Spleen (tissue), 11 donors: ENCODE results near the gene ANKRD24. TPM values are rescaled to one million over a fixed set of nuclear protein-coding genes. Genes with fewer than 3 reads are reported as not detected.

Experiments
- DNase-seq: peaks from one replicate; pipeline ENCODE4 v3.0.0-alpha.2; 2020
- H3K27ac ChIP-seq, 8 donors: fragments of 200-600 bp; sonication (generic) in 7 of 8; 1 replicate in 4 of 8; 2 replicates in 4 of 8; pipeline versions ENCODE4 v1.5.0 to v1.8.0; 2016 to 2021; ENCODE audit warnings: inconsistent platforms in 4 of 8, mild to moderate bottlenecking in 4 of 8, moderate library complexity in 1 of 8
- H3K27me3 ChIP-seq, 7 donors: fragments of 200-600 bp; sonication (generic) in 6 of 7; replicated peaks in 1 of 7; 1 replicate in 4 of 7; 2 replicates in 3 of 7; pipeline versions ENCODE4 v1.5.0 to v1.8.0; 2016 to 2021; ENCODE audit warnings: inconsistent platforms in 3 of 7, mild to moderate bottlenecking in 1 of 7
- H3K36me3 ChIP-seq, 6 donors: fragments of 200-600 bp; sonication (generic) in 5 of 6; 1 replicate in 4 of 6; 2 replicates in 2 of 6; pipeline versions ENCODE4 v1.5.0 to v1.8.0; 2016 to 2021; ENCODE audit warnings: inconsistent platforms in 2 of 6
- H3K4me1 ChIP-seq, 6 donors: fragments of 200-600 bp; sonication (generic) in 5 of 6; 1 replicate in 3 of 6; 2 replicates in 3 of 6; pipeline versions ENCODE4 v1.5.0 to v1.8.0; 2016 to 2021; ENCODE audit warnings: inconsistent platforms in 3 of 6
- H3K4me3 ChIP-seq, 8 donors: fragments of 200-600 bp; sonication (generic) in 7 of 8; 1 replicate in 4 of 8; 2 replicates in 4 of 8; pipeline versions ENCODE4 v1.5.0 to v1.8.0; 2016 to 2021; ENCODE audit warnings: inconsistent platforms in 4 of 8, mild to moderate bottlenecking in 4 of 8, moderate library complexity in 2 of 8
- H3K9me3 ChIP-seq, 8 donors: fragments of 200-600 bp; sonication (generic) in 7 of 8; 1 replicate in 4 of 8; 2 replicates in 4 of 8; pipeline versions ENCODE4 v1.5.0 to v1.8.0; 2016 to 2021; ENCODE audit warnings: inconsistent platforms in 4 of 8
- POLR2A ChIP-seq, 3 donors: fragments of 450-650 bp; IDR thresholded peaks; one replicate each; pipeline ENCODE4 v1.5.1; 2017; ENCODE audit warnings: antibody characterized with exemption in 3 of 3, mild to moderate bottlenecking in 1 of 3
- POLR2AphosphoS5 ChIP-seq, 3 donors: sonication (generic); formaldehyde crosslinking; IDR thresholded peaks; one replicate each; pipeline ENCODE4 v1.5.1; 2017; ENCODE audit warnings: antibody characterized with exemption in 3 of 3
- WGBS, 5 donors: extraction: QIAGEN DNeasy Blood & Tissue Kit in 3 of 5; methylation state at CpG; one replicate each; pipeline versions ENCODE4 v1.1.5 to v1.1.7; 2013 to 2018; 5-methylcytosine and 5-hydroxymethylcytosine counted together
- intact Hi-C: fragments of 100-400 bp; cut with DNase I; formaldehyde crosslinking; loops from one replicate; pipeline ENCODE4 v1.15.0; 2023; ENCODE audit warnings: low total_unique reads
- polyA plus RNA-seq, 3 donors: library from polyadenylated mRNA; stranded (reverse); fragments of 200-250 nt; gene quantifications; one replicate each; pipeline ENCODE4 v1.2.1, GENCODE V29; 2013
- total RNA-seq, 7 donors: library from RNA; depleted of rRNA in 3 of 7; stranded (reverse); fragments of >200 nt in 3 of 7; fragmentation: NEBNext Ultra II Directional in 4 of 7; extraction: Animal tissue kit (Norgen Biotek cat#: 25700) in 4 of 7; gene quantifications; one replicate each; pipeline versions ENCODE4 v1.1.0 to v1.2.1, GENCODE V29; 2016 to 2021
- TF ChIP-seq, protein P1 (sequence below), 11 experiments: fragments of 200-600 bp in 7 of 11; fragments of 450-650 bp in 4 of 11; sonication (generic) in 4 of 11; IDR thresholded peaks in 8 of 11; conservative IDR thresholded peaks in 3 of 11; 1 replicate in 7 of 11; 2 replicates in 4 of 11; pipeline versions ENCODE4 v1.4.0 to v1.8.0; 2016 to 2021; ENCODE audit warnings: antibody characterized with exemption in 11 of 11, inconsistent platforms in 4 of 11, mild to moderate bottlenecking in 1 of 11
- donor health status: healthy with polysubstance abuse.
- donor health status: DM: no; HTN: no; CAD: no; lungs with moderate emphysema.
- donor health status: DM: no; HTN: no; CAD: no.
- donor health status: Bipolar disorder and iron deficiency.
- donor health status: healthy.
- donor health status: DM: no; HTN: no; CAD: no.
- donor health status: DM: yes; HTN: yes; CAD: no.

Gene ANKRD24
- total and polyA plus RNA-seq, 10 donors, result 0.67 to 2.2 (median 0.96) TPM

DNA sequence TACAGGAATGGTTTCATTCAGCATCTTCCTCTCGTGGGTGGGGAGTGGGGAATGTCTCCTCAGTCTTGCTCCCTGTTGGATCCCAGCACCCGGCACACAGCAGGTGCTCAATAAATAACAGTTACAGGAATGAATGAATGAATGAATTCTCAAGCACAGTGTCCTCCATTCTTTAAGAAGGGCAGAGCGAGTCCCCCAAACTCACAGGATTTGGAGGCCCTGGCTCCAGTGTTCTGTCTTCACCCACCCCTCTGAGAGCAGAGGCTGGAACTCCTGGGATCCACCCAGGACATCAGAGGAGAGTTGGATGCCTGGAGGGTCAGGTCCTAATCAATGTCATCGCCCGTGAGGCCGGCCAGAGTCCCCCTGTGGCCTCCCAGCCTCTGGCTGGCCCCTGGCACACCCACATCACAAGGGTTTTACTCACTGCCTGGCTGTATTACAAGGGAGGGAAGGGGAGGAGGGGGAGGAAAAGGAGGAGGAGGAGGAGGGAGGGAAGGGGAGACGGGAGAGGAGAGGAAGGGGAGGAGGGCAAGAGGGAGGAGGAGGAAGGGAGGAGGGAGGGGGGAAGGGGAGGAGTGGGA lies 37.7 kb upstream of the ANKRD24 start:
- Histone ChIP-seq H3K4me1 (peaks cover 6 to 13% (median 10%) of the 10 kb centered on the region in 6 donors), H3K27ac (peak overlapping the region in 3 of 8 donors; percentile 33 to 74 (median 71)), H3K4me3 (no peak overlapping the region), H3K36me3 (no peaks in the 10 kb centered on the region), H3K27me3 (peaks cover 0 to 36% (median 0%) of the 10 kb centered on the region in 7 donors), H3K9me3 (no peaks in the 10 kb centered on the region)
- no peak for DNase-seq
- intact Hi-C loops, result no loop called here
- TF ChIP-seq POLR2A (IDR thresholded peaks at IDR 0.05) (no peak), POLR2AphosphoS5 (IDR thresholded peaks at IDR 0.05) (no peak)
- TF ChIP-seq, protein P1, sequence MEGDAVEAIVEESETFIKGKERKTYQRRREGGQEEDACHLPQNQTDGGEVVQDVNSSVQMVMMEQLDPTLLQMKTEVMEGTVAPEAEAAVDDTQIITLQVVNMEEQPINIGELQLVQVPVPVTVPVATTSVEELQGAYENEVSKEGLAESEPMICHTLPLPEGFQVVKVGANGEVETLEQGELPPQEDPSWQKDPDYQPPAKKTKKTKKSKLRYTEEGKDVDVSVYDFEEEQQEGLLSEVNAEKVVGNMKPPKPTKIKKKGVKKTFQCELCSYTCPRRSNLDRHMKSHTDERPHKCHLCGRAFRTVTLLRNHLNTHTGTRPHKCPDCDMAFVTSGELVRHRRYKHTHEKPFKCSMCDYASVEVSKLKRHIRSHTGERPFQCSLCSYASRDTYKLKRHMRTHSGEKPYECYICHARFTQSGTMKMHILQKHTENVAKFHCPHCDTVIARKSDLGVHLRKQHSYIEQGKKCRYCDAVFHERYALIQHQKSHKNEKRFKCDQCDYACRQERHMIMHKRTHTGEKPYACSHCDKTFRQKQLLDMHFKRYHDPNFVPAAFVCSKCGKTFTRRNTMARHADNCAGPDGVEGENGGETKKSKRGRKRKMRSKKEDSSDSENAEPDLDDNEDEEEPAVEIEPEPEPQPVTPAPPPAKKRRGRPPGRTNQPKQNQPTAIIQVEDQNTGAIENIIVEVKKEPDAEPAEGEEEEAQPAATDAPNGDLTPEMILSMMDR (IDR thresholded peaks at IDR 0.05 in 8 of 11, conservative IDR thresholded peaks at IDR 0.05 in 3 of 11), result no peak
- WGBS, 5 donors, result 29 to 54% (median 44%) methylated on average over 5 to 7 of the region's 7 CpGs

DNA sequence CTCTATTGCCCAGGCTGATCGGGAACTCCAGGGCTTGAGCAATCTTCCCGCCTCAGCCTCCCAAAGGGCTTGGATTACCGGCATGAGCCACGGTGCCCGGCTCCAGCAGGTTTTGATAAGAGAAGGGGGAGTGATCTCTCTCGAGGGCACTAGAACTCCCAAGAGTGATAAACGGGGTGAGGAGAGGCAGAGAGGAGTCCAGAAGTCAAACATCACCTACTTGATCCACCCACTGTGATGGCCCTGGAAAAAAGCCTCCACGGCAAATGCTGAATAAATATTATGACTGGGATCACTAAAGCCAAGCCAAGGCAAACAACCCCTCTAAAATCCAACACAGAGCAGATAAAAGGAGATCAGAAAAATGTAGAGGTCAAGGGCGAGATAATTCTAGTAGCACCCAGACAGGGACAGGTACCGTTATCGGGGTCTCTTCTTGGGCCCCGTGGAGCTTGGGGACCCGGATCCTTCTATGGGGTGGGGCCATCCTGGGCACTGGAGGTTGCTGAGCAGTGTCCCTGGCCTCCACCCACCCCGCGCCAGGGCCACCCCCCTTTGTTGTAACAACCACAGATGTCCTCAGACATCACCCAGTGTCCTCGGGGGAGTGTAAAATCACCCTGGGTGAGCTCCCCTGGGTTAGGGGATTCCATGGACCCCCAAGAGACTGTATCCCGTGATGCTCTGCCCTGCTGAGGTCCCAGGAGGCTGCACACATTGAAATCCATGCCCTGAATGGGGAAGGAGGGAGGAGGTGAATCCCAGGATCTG lies 32.8 kb upstream of the ANKRD24 start:
- Histone ChIP-seq H3K27ac (no peak overlapping the region), H3K36me3 (no peaks in the 10 kb centered on the region), H3K27me3 (peaks cover 0 to 58% (median 0%) of the 10 kb centered on the region in 7 donors), H3K4me3 (no peak overlapping the region), H3K4me1 (peaks cover 0 to 6% (median 0%) of the 10 kb centered on the region in 6 donors), H3K9me3 (no peaks in the 10 kb centered on the region)
- 56 to 72% (median 69%) methylated on average over 14 to 17 of the region's 17 CpGs for WGBS, 5 donors
- TF ChIP-seq POLR2AphosphoS5 (IDR thresholded peaks at IDR 0.05) (no peak), POLR2A (IDR thresholded peaks at IDR 0.05) (no peak)
- TF ChIP-seq, protein P1 (IDR thresholded peaks at IDR 0.05 in 8 of 11, conservative IDR thresholded peaks at IDR 0.05 in 3 of 11), result no peak
- intact Hi-C loops, result loop anchor here (5.0 kb wide), 1 partner anchor 227 kb away; no protein-coding TSS in a partner anchor
- DNase-seq, result no peak

DNA sequence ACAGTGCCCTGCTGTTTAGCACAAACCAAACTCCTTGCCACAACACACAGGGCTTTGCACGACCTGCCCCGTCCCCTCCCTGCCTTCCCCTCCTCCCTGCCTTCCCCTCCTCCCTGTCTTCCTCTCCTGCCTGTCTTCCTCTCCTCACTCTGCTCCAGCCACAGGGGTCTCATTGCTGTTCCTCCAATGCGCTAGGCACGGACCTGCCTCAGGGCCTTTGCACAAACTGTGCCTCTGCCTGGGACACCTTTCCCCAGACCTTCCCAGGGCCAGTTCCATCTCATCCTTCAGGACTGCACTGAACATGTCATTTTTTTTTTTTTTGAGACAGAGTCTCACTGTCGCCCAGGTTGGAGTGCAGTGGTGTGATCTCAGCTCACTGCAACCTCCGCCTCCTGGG lies 30.9 kb upstream of the ANKRD24 start:
- no peak overlapping the region for H3K27ac ChIP-seq
- peaks cover 0 to 43% (median 0%) of the 10 kb centered on the region in 7 donors for H3K27me3 ChIP-seq
- DNase-seq, result no peak
- 59 to 70% (median 67%) methylated on average over 6 of the region's 6 CpGs for WGBS, 5 donors
- peaks cover 0 to 6% (median 0%) of the 10 kb centered on the region in 6 donors for H3K4me1 ChIP-seq
- intact Hi-C loops, result loop anchor here (5.0 kb wide), 1 partner anchor 229 kb away; no protein-coding TSS in a partner anchor
- H3K9me3 ChIP-seq, result no peaks in the 10 kb centered on the region
- H3K36me3 ChIP-seq, result no peaks in the 10 kb centered on the region
- no peak overlapping the region for H3K4me3 ChIP-seq
- TF ChIP-seq, protein P1 (IDR thresholded peaks at IDR 0.05 in 8 of 11, conservative IDR thresholded peaks at IDR 0.05 in 3 of 11), result no peak
- TF ChIP-seq POLR2A (IDR thresholded peaks at IDR 0.05) (no peak), POLR2AphosphoS5 (IDR thresholded peaks at IDR 0.05) (no peak)
